DND-41 (cell line): ENCODE results near the gene AKR7A2.

Source experiments
- ATAC-seq: fragments of 200-7000 bp; cut with Tn5 transposase; 3 replicates; pipeline ENCODE4 v1.9.1; 2021; ENCODE audit warnings: low read depth; ENCODE audit not compliant: insufficient read depth
- DNase-seq: peaks from one replicate; pipeline ENCODE4 v3.0.0-alpha.2; 2020
- H2AFZ ChIP-seq: 2 replicates; pipeline ENCODE4 v1.6.0; 2012; ENCODE audit warnings: low read depth, low read length
- H3K27ac ChIP-seq: 2 replicates; pipeline ENCODE4 v1.5.1; 2012; ENCODE audit warnings: low read length, inconsistent platforms
- H3K27me3 ChIP-seq: fragments of 200-600 bp; sonication (generic); 2 replicates; pipeline ENCODE4 v1.6.0; 2012; ENCODE audit warnings: low read length, mild to moderate bottlenecking, inconsistent platforms; ENCODE audit not compliant: insufficient read depth, poor library complexity
- H3K36me3 ChIP-seq: 2 replicates; pipeline ENCODE4 v1.5.1; 2012; ENCODE audit warnings: low read length, inconsistent platforms; ENCODE audit not compliant: insufficient read depth
- H3K4me1 ChIP-seq: 2 replicates; pipeline ENCODE4 v1.5.1; 2012; ENCODE audit warnings: mild to moderate bottlenecking, low read length; ENCODE audit not compliant: insufficient read depth
- H3K4me2 ChIP-seq: 2 replicates; pipeline ENCODE4 v1.6.0; 2012; ENCODE audit warnings: mild to moderate bottlenecking, moderate library complexity, low read length, inconsistent platforms; ENCODE audit not compliant: insufficient read depth
- H3K4me3 ChIP-seq, 2 experiments: fragments of 200-600 bp in 1 of 2; shearing (Covaris generic) in 1 of 2; 2 replicates each; pipeline ENCODE4 v1.5.1; 2012 to 2016; ENCODE audit warnings: inconsistent platforms in 2 of 2, low read length in 2 of 2, mild to moderate bottlenecking in 2 of 2, low read depth in 1 of 2, moderate library complexity in 1 of 2
- H3K79me2 ChIP-seq: 2 replicates; pipeline ENCODE4 v1.6.0; 2012; ENCODE audit warnings: low read length, inconsistent platforms; ENCODE audit not compliant: insufficient read depth
- H3K9ac ChIP-seq: 2 replicates; pipeline ENCODE4 v1.6.0; 2012; ENCODE audit warnings: low read depth, mild to moderate bottlenecking, inconsistent platforms, low read length, moderate library complexity
- H3K9me3 ChIP-seq: 2 replicates; pipeline ENCODE4 v1.5.1; 2012; ENCODE audit warnings: low read length, moderate library complexity, mild to moderate bottlenecking, inconsistent platforms; ENCODE audit not compliant: insufficient read depth, severe bottlenecking
- H4K20me1 ChIP-seq: 2 replicates; pipeline ENCODE4 v1.6.0; 2012; ENCODE audit warnings: low read length; ENCODE audit not compliant: insufficient read depth
- EZH2 ChIP-seq: IDR thresholded peaks from 3 replicates; pipeline ENCODE4 v1.6.1; 2012; ENCODE audit warnings: borderline replicate concordance, low read depth, mild to moderate bottlenecking, moderate library complexity, low read length, inconsistent platforms; ENCODE audit not compliant: severe bottlenecking
- TF ChIP-seq, protein P1 (sequence below): IDR thresholded peaks from 2 replicates; pipeline ENCODE4 v1.5.1; 2012; ENCODE audit warnings: borderline replicate concordance, low read length, moderate library complexity, mild to moderate bottlenecking; ENCODE audit not compliant: poor library complexity, severe bottlenecking; ENCODE audit errors: extremely low read depth

The AKR7A2 gene

DNA sequence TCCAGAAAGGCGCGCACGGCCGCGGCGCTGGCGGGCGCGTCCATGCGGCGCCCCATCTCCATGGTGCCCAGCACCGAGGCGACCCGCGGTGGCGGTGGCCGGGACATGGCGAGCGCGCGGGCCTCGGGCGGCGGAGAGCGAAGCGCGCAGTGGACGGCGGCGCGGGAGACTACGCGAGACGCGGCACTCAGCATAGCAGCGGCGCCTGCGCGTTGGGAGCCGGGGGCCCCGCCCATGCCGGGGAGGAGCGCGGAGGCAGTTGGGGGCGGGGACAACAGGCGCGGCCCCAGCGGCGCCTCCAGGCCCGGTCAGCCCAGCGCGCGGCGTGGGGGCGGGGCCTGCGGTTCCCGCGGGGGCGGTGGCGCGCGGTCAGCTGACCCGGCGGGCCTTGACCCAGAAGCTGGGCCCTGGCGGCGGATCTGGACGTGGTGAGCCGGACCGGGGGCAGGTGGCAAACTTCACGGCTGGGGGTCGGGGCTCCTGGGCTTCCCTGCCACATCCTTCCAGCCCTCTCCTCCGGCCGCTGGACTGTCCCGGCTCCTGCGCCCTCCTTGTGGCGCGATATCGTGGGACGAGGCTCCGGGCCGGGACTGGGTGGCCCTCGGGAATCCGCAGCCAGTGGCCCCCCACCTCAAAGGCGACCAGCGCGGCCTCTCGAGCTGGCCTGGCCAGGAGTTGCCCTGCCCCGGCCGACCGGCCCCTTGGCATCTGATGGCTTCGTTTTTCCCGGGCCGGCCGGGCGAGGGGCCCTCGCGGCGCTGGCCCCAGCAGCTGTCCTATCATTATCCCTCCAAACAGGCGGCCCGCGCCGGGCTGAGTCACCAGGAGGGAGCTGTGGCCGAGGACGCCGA lies at the start of gene AKR7A2, which contains the start of gene SLC66A1:
AKR7A2 (minus strand) TSS at position 214 of the 851 bp plus-strand sequence; CDS start at position 194, 20 bp downstream.
SLC66A1 (plus strand) TSS at position 396 of the 851 bp plus-strand sequence. CDS start 5,352 bp downstream, outside the sequence.
- Histone ChIP-seq H3K27me3 (no peaks in the 10 kb centered on the region), H3K27ac (peak within 1 kb of the TSS; percentile 92), H3K79me2 (peaks cover 16% of the 10 kb centered on the region), H2AFZ (peak within 1 kb of the TSS; percentile 99), H3K9me3 (no peaks in the 10 kb centered on the region), H3K9ac (peak within 1 kb of the TSS; percentile 99), H3K4me2 (peak within 1 kb of the TSS; percentile 92), H3K4me1 (peaks cover 26% of the 10 kb centered on the region), H3K4me3 (peak within 1 kb of the TSS; percentile 43 to 79), H3K36me3 (peaks cover 20% of the 10 kb centered on the region), H4K20me1 (peaks cover 10% of the 10 kb centered on the region; the same call in 1 of the 2 replicates)
- DNase-seq (peak; percentile 89), ATAC-seq (peak; percentile 92)
- TF ChIP-seq, protein P1, sequence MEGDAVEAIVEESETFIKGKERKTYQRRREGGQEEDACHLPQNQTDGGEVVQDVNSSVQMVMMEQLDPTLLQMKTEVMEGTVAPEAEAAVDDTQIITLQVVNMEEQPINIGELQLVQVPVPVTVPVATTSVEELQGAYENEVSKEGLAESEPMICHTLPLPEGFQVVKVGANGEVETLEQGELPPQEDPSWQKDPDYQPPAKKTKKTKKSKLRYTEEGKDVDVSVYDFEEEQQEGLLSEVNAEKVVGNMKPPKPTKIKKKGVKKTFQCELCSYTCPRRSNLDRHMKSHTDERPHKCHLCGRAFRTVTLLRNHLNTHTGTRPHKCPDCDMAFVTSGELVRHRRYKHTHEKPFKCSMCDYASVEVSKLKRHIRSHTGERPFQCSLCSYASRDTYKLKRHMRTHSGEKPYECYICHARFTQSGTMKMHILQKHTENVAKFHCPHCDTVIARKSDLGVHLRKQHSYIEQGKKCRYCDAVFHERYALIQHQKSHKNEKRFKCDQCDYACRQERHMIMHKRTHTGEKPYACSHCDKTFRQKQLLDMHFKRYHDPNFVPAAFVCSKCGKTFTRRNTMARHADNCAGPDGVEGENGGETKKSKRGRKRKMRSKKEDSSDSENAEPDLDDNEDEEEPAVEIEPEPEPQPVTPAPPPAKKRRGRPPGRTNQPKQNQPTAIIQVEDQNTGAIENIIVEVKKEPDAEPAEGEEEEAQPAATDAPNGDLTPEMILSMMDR, result no peak
- no peak for TF ChIP-seq EZH2

DNA sequence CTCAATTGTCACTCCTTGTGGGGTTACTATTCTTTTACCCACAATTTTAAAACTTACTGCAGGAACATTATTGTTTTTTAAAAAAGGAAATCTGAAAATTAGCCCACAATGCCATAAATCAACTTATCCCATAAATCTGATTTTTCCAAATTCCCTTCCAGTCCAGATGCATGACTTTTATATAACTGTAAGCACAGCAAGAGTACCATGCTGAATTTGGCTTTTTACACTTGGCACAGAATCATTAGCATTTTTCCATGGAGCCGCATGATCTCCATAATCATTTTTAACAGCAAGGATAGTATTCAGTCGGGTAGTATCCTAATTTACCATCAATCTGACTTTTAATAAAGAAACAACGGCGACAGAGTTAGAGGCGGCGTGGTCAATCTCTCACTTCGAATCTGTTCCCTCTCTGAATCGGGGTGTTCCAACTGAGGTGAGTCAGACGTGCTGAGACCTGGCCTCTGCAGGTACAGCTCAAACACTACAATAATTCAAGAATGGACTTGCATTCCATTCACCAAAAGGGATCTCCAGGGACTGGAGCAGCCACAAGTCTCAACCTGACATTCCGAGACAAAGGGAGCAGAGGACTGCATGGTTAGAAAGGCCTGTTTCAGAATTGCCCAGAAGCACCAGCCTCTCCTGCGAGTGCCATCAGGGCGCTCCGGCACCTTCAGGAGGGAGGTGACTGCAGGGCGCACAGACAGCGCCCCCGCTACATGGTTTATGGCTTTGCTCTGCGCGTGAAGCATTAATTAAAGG lies 49.1 kb upstream of the AKR7A2 start:
- ATAC-seq, result no peak
- Histone ChIP-seq H3K79me2 (peaks cover 25% of the 10 kb centered on the region), H3K27ac (no peak overlapping the region), H3K36me3 (peaks cover 32% of the 10 kb centered on the region), H3K4me2 (no peak overlapping the region), H3K4me3 (no peak overlapping the region), H2AFZ (no peak overlapping the region), H3K9me3 (no peaks in the 10 kb centered on the region), H4K20me1 (peaks cover 54% of the 10 kb centered on the region), H3K27me3 (no peaks in the 10 kb centered on the region), H3K4me1 (no peaks in the 10 kb centered on the region), H3K9ac (no peak overlapping the region)
- TF ChIP-seq EZH2, result no peak
- TF ChIP-seq, protein P1, result no peak
- DNase-seq, result no peak

DNA sequence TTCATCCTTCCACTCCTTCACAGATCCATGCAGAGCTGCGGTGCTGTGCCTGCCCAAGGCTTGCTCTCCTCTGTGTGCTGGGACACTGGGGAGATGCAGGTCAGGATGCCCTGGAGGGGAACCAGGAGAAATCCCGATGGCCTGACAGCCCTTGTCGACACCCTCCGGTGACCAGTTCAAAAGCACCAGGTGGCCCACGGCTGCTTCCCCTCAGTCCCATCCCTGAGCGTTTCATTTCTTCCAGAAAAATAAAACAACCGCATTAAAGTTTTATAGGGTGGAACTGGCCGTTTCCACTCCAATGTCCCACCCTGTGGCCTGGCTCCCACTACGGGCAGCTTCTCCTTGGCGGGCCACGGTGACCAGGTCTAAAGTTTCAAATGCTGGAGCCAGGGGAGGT lies 48.5 kb upstream of the AKR7A2 start:
- no peak overlapping the region for H3K4me3 ChIP-seq
- H3K4me2 ChIP-seq, result no peak overlapping the region
- H4K20me1 ChIP-seq, result peaks cover 58% of the 10 kb centered on the region
- peaks cover 37% of the 10 kb centered on the region for H3K36me3 ChIP-seq
- peaks cover 22% of the 10 kb centered on the region for H3K79me2 ChIP-seq
- H3K4me1 ChIP-seq, result no peaks in the 10 kb centered on the region
- no peak overlapping the region for H3K27ac ChIP-seq
- TF ChIP-seq, protein P1, result no peak
- TF ChIP-seq EZH2, result no peak
- no peaks in the 10 kb centered on the region for H3K9me3 ChIP-seq
- DNase-seq (no peak), ATAC-seq (no peak)
- no peak overlapping the region for H2AFZ ChIP-seq
- H3K27me3 ChIP-seq, result no peaks in the 10 kb centered on the region
- H3K9ac ChIP-seq, result no peak overlapping the region
